Central memory CD4-positive, alpha-beta T cell (primary cell): ENCODE data around the gene KIAA0586.
"Not testable (repeated sequence)": the region's sequence is repeated elsewhere in the genome, so short reads cannot be mapped to it uniquely, and the experiment has no call there.

Experiments
- DNase-seq: peaks from one replicate; pipeline ENCODE4 v3.0.0; 2022

KIAA0586 gene

DNA sequence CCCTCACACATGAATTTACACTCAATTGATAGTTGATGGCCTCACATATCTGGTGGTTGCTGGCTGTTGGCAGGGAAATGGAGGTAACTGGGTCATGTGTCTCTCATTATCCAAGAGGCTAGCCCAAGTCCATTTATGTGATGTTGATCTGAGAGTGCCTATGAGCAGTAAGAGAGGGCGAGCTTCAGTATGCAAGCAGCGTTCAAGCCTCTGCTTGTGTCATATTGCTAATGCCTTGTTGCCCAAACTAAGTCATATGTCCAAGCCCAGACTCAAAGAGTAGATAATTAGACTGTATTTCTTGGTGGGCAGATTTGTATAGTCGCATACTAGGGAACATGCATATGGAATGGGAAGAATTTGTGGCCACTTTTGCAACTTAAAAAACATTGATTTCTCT is 126.4 kb downstream of the KIAA0586 start:
- DNase-seq, result no peak

DNA sequence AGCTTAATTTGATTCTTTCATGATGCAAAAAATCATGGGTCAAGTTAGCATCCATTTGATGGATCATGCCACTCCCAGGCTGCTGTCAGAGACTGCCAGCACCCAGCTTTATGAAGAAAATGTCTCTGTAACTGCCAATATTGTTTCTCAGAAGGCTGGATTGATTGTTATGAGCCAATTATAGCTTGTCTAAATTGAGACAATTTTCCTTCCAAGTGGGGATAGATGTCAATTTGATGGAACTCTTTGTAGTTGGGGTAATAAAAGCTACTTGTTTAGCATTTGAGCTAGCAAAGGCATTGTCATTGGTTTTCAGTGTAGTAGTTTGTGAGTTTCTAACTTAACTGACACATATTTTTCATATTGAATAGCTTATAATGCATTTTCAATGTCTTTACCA is 128.1 kb downstream of the KIAA0586 start:
- no peak for DNase-seq

DNA sequence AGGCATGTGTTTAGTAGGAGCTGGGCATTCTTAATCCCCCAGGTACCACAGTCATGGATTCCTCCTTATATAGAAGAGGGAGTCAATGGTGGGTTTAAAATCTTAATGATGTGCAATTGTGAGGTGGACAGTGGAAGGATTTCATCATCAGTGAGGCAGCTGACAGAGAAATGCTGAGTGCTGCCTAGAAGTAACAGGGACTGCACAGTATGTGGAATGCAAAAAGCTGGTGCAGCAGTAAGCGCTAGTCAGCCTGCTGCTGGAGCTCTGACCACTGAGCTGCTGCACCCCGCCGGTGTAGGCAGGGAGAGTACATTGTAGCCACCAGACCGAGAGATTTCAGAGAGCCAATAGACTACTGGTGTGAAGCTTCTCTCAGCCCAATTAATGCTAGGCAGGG is 129.7 kb downstream of the KIAA0586 start:
- no peak for DNase-seq

DNA sequence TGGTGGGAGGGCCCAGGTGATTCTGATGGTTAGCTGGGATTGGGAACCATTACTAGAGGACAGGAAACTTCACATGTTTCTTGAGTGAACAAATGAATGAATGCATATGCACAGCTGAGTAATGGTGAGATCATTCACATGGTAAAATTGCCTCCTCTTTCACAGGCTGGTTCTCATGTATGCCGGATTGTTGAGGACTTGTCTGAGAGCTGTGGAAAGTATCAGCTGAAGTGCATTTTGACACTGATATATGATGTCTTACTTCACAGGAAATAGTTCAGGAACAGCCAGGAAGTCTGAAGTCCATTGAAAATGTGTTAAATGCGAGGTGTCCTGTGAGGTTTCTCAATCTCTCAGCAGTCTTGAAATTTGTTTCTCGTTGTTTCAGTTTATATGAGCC is 132.7 kb downstream of the KIAA0586 start:
- DNase-seq, result no peak

DNA sequence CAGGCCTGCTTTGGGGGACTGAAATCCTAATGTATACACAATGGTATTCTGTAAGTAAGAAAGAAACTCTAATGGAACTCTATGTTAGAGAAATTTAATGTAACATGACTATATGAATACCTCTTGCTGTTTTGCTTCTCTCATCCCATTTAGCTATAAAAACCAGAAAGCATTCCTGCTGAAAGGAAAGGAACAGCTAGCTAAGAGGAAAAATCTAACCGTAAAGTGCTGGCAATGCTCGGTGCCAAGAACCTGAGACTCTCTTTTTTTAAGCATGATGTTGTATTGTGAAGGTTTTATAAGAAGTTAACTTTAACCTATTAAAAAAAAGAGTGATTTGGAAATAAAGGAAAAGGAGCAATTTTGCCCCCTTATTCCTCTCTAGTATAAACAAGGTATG is 134.6 kb downstream of the KIAA0586 start:
- no peak for DNase-seq

DNA sequence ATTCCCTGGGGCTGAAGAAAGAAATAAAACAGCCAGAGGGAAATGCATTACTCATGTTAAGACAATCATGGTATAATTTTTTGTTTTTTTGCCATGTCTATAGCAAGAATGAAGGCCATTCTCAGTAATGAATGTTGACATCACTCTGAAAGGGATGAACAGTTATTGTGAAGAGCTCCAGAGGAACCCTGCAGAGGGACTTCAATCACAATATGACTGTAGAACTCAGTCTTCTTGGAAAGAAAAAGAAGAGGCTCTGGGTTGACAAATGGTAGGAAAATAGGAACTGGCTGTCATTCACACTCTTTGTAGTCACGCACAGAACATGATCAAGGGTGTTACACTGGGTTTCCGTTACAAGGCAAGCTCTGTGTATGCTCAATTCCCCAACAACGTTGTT is 136.5 kb downstream of the KIAA0586 start:
- DNase-seq, result no peak

DNA sequence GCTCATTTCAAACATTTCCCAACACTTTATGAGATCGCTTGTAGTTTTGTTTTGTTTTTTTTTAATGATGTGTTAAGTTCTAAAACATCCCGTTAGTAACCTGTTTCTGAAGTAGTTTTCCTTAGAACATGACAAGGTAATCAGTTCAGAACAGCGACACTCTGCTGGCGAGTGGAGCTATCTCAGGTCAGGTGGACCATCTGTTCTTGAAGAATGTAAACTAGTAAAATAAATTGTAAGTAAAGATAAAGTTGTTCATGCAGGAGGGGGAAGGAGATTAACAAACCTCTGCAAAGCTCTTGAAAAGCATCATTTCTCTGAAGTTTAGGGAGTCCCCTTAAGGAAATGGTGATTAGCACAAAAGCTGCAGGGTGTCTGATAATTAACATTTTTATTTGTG is 138.3 kb downstream of the KIAA0586 start:
- no peak for DNase-seq

DNA sequence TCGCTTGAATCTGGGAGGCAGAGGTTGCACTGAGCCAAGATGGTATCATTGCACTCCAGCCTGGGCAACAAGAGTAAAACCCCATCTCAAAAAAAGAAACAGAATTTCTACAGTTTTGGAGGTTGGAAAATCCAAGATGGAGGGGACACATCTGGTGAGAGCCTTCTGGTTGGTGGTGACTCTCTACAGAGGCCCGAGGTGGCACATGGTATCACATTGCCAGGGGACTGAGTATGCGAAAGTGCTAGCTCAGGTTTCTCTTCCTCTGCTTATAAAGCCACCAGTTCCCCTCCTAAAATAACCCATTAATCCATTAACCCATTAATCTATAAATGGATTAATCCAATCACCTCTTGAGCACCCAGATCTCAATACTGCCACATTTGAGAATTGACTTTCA is 139.5 kb downstream of the KIAA0586 start:
- no peak for DNase-seq

DNA sequence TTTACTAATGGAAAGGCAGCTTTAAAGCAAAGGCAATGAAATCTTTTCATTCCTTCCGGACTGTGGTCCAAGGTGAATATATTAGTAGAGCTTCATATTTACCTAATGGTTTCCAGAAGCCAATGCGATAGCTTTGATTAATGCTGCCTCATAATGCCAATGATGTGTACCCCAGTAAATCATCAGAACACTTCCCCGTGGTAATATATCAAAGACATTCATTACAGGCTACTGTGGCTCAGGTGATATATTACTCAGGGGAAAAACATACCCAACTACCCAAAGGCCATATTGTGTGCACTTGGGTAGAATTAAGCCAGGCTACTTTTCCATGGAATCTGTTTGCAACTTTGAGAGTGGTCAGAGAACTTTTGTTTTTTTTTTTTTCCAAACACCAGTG is 140.8 kb downstream of the KIAA0586 start:
- DNase-seq, result no peak

DNA sequence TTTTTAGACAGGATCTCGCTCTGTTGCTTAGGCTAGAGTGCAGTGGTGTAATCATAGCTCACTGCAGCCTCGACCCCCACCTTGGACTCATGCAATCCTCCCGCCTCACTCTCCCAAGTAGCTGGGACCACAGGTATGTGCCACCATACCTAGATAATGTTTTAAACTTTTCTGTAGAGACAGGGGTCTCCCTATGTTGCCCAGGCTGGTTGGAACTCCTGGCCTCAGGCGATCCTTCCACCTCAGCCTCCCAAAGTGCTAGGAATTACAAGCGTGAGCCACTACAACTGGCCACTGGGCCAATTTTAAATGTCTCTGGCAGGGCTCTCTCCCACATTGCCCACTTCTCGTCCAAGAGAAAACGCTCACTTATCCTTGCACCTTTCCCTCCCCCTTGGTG is 143.7 kb downstream of the KIAA0586 start:
- no peak for DNase-seq

DNA sequence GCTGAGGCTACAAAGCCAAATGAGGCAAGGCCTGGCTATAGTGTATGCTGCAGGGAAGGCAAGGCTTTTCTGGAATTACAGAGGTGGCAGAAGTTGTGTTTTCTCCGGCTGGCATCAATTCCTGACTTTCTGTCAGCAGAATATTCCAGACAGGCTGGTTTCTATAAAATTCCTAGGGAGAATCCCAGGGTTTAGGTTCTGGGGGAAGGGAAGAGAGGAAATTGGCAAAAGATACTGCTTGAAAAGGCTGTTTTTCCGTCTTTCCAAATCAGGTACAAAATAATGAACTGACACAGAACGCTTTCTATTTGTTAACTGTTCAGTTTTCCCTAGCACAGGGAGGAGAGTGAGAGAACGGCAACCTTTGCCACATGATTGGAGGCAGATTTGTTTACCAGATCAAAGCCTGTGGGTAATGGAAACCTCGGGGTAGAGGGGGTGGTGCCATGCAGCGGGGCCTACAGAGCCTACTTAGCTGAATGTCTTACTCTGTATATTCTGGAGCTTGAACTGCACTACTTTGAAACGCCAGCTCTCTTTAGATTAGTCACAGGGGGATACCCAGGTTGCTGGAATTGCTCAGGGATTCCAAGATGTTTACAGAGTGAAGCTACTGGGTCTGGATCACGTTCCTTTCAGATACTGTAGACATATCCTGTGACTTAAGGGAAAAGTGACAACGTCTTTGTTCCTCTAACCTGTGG is 144.4 kb downstream of the KIAA0586 start:
- peak; percentile 25 for DNase-seq

DNA sequence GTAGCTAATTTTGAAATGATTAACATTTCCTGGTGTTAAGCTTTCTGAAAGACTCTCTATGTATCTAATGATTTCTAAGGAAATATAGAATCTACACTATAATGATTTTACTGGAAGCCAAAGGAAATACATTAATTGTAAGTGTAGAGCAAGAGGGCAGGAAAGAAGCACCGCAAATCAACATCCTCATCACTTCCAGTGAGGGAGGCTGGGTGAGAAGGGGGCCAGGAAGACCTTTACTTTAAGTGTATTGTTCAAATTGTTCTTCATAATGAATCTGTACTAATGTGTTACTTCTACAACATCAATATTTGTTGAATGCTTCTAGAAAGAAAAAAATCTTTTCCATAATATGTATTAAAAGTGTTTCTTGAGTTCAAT is 144.9 kb downstream of the KIAA0586 start:
- no peak for DNase-seq

DNA sequence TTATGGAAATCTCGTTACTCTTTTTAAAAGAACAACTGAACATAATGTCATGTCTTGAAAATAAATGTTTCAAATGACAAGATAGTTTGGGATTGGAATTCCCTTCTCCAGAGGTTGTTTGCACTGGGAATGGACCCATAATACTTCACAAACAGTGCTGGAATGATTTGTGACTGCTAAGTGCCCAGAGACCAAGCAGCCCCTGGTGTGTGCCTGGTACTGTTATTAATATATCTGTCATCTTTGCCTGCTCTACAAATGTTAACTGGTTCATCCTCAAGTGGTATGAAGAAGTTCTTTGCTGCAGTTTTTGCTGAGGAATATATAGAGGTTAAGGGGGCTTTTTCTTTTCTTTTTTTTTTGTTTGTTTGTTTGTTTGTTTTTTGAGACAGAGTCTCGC is 145.3 kb downstream of the KIAA0586 start:
- no peak for DNase-seq

DNA sequence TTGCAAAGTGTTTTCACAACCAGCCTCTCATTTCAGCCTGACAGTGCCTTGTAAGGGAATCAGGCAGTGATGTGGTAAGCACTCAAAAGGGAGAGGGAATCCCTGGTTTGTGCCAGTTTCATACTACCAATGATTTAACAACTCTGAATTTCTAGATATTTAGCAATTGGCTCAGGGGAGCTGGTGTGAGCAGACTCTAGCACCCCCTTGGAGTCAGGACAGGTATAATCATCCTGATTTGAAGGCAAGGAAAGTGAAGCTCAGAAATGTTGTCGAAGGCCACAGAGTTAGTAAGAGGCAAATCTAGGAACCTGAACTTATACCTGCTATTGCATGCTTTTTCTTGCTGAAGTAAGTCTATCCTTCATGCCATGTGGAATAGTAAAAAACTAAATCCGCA is 147.1 kb downstream of the KIAA0586 start:
- no peak for DNase-seq

DNA sequence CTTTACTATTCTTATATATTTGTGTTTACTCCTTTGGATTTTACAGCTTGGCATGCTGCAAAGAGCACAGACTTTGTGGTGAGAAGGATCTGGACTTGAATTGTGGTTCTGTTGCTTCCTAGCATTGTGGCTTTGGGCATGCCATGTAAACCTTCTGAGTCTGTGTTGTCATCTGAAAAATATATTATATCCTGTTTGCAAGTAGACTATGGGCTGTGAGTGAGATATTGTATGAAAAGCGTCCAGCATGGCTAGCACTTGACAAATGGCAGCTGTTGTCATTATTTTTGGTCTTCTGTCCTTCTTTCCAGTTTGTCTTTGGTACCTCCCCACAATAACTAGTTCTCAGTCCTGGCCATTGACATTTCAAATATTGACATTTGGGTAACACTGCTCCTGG is 148.4 kb downstream of the KIAA0586 start:
- DNase-seq, result no peak

DNA sequence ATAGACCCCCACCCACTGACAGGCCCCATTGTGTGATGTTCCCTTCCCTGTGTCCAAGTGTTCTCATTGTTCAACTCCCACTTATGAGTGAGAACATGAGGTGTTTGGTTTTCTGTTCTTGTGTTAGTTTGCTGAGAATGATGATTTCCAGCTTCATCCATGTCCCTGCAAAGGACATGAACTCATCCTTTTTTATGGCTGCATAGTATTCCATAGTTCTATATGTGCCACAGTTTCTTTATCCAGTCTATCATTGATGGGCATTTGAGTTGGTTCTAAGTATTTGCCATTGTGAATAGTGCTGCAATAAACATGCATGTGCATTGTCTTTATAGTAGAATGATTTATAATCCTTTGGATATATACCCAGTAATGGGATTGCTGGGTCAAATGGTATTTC is 152.5 kb downstream of the KIAA0586 start:
- not testable (repeated sequence) for DNase-seq

DNA sequence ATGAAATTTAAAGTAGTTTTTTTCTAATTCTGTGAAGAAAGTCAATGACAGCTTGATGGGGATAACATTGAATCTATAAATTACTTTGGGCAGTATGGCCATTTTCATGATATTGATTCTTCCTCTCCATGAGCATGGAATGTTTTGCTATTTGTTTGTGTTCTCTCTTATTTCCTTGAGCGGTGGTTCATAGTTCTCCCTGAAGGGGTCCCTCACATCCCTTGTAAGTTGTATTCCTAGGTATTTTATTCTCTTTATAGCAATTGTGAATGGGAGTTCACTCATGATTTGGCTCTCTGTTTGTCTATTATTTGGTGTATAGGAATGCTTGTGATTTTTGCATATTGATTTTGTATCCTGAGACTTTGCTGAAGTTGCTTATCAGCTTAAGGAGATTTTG is 153.9 kb downstream of the KIAA0586 start:
- DNase-seq, result not testable (repeated sequence)

DNA sequence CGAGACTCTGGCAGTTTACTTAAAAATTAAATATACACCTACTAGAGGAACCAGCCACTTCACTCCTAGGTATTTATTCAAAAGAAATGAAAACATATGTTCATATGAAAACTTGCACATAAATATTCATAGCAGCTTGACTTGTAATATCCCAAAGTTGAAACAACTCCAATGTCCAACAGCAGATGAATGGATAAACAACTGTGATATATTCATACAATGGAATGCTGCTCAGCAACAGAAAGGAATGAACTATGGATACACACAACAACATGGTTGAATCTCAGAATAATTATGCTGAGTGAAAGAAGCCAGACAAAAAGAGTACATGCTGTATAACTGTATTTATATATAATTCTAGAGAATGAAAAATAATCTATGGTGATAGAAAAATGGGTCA is 156.9 kb downstream of the KIAA0586 start:
- DNase-seq, result no peak

DNA sequence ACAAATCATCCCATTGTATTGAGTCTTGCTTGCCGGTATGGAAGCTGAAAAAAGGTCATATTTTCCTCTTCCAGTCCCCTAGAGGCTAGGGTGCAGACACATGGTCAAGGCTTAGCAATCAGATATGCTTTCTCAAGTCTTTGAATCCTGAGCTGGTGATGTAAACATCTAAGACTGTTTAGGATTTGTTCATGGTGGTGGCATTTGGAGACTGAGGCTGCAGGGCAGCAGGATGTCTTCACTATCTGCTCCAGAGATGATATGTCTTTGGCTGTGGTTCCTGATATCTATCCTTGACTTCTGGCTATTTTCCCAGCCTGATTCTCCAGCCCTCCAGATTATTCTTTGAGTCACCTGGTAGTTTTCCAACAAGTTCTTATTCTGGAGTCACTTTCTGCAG is 159.8 kb downstream of the KIAA0586 start:
- no peak for DNase-seq

DNA sequence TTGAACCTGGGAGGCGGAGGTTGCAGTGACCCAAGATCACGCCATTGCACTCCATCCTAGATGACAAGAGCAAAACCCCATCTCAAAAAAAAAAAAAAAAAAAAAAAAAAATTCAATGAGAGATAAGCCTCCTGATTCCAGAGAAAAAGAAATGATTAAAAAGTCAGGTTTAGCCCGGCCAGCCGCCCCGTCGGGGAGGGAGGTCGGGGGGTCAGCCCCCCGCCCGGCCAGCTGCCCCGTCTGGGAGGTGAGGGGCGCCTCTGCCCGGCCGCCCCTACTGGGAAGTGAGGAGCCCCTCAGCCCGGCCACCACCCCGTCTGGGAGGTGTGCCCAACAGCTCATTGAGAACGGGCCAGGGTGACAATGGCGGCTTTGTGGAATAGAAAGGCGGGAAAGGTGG is 160.8 kb downstream of the KIAA0586 start:
- DNase-seq, result not testable (repeated sequence)

DNA sequence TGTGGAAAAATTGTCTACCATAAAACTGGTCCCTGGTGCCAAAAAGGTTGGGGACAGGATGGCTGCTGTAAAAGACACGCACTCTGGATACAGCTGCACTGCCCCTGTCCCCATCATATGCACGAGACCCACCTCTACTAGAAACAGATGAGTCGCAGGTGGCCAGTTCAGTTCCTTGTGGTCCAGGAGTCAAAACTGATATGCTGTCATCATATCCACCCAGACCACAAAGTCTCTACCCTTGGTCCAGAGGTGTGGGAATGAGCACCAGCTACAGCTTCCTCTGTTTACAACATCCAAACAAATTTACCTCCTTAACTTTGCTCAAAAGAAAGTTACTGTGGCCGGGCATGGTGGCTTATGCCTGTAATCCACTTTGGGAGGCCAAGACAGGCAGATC is 166.5 kb downstream of the KIAA0586 start:
- no peak for DNase-seq

DNA sequence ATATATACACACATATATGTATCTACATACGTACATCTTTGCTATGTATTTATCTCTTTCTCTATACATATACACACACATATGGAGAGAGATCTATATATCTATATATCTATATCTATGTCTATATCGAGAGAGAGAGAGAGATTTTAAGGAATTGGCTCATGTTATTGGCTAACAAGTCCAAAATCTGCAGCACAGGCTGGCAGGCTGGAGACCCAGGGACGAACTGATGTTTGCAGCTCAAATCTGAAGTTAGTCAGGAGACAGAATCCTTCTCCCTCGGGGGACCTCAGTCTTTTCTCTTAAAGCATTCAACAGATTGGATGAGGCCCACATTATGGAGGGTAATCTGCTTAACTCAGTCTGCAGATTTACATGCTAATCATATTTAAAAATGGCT is 169.5 kb downstream of the KIAA0586 start:
- no peak for DNase-seq

DNA sequence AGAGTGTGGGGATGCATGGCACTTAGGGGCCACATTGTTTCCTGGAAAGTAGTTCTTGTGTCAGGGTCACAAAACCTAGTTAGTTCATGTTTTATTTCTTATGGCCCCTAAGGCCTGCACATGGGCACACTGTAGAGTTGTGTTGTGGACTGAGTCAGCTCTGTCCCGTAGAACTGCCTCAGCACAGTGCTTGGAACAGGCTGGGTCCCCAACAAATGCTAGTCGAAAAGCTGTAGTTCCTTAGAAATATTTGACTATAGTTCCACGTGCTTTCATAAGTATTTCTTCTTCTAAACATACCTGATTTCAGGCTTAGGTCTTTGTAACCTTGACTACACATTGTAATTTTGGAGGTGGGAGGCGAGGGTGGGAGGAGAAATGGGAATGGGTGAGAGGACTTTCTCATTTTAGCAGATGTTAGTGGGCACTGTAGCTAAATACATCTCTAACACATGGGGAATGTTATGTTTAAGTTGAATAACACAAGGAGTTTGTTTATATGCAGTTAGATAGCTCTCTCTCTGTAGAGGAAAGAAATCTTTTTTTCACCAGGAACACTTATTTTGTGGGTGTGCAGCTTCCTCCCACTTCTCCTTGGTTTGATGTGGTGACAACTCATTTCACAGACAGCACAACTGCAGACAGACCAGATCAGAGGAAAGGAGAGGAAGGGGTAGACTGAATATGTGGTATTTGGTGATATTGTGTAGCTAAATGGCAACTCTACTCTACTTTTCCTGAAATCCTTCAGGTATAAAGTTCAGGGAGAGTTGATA is 170.7 kb downstream of the KIAA0586 start:
- peak; percentile 40 for DNase-seq

DNA sequence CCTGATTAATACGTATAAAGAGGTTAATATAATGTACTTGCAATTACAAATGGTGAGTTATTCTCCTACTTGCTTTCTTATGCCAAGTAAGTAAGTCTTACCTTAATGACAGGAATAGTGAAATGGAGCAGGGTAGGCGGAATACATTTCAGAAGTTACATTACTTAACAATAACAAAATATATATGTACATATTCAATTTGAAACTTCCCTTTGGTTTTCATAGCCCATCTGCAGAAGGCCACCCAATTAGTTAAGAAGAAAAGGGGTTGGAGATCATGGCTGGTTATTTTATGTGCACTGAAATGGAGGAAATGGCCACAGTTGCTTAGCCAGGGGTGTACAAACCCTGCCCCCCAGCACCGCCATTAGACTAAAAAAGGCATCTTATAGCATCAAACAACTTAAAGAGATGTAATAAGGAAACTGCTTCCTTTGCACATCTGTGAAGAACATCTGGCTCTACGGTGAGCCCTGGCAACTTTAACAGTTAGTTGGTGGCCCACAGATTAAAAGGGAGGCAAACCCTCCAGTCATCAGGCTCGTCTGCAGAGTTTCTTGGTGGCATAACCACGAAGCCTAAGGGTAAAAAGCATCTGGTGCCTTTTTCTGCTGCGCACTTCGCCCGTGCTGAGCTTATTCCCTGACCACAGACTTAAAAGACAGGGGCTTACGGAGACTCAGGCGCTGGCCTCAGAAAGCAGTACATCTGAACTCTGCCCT is 171.4 kb downstream of the KIAA0586 start:
- no peak for DNase-seq
